Neural progenitor cell (in vitro differentiated cells): Measurements from ENCODE around the gene TM2D3. TPM values are rescaled to one million over a fixed set of nuclear protein-coding genes. Genes with fewer than 3 reads are reported as not detected.

Experiments used
- DNase-seq: peaks from one replicate; pipeline ENCODE4 v3.0.0-alpha.2; 2016; ENCODE audit warnings: low spot score
- H2AFZ ChIP-seq: fragments of 200-600 bp; sonication (generic); replicated peaks from 2 replicates; pipeline ENCODE4 v1.6.1; 2016; ENCODE audit warnings: antibody characterized with exemption
- H3F3A ChIP-seq: fragments of 200-600 bp; sonication (generic); 2 replicates; pipeline ENCODE4 v1.6.1; 2016; ENCODE audit warnings: antibody characterized with exemption, low read depth
- H3K27ac ChIP-seq: fragments of 200-600 bp; sonication (generic); 2 replicates; pipeline ENCODE4 v1.5.1; 2016; ENCODE audit warnings: mild to moderate bottlenecking
- H3K27me3 ChIP-seq: fragments of 200-600 bp; sonication (generic); 2 replicates; pipeline ENCODE4 v1.6.1; 2016; ENCODE audit warnings: mild to moderate bottlenecking, moderate library complexity
- H3K36me3 ChIP-seq: fragments of 200-600 bp; sonication (generic); 2 replicates; pipeline ENCODE4 v1.5.1; 2016
- H3K4me1 ChIP-seq: fragments of 200-600 bp; sonication (generic); 2 replicates; pipeline ENCODE4 v1.6.1; 2016; ENCODE audit warnings: mixed run types
- H3K4me2 ChIP-seq: fragments of 200-600 bp; sonication (generic); 2 replicates; pipeline ENCODE4 v1.6.1; 2016
- H3K4me3 ChIP-seq: fragments of 200-600 bp; sonication (generic); 2 replicates; pipeline ENCODE4 v1.5.1; 2016
- H3K79me2 ChIP-seq: fragments of 200-600 bp; sonication (generic); 2 replicates; pipeline ENCODE4 v1.6.1; 2016; ENCODE audit warnings: low read depth
- H3K9ac ChIP-seq: fragments of 200-600 bp; sonication (generic); 2 replicates; pipeline ENCODE4 v1.6.1; 2016
- H3K9me3 ChIP-seq: fragments of 200-600 bp; sonication (generic); 2 replicates; pipeline ENCODE4 v1.5.1; 2016; ENCODE audit warnings: low read depth
- H4K20me1 ChIP-seq: fragments of 200-600 bp; sonication (generic); 2 replicates; pipeline ENCODE4 v1.6.1; 2016; ENCODE audit warnings: low read depth
- H3K27ac Mint-ChIP-seq: 3 replicates; pipeline ENCODE4 v1.8.0; 2021; ENCODE audit warnings: mixed read lengths
- H3K27me3 Mint-ChIP-seq: 2 replicates; pipeline ENCODE4 v1.8.0; 2022; ENCODE audit warnings: low read depth, mild to moderate bottlenecking, inconsistent platforms, moderate library complexity, mixed read lengths; ENCODE audit not compliant: insufficient read depth
- H3K36me3 Mint-ChIP-seq: 3 replicates; pipeline ENCODE4 v1.8.0; 2021; ENCODE audit warnings: mixed read lengths
- H3K4me1 Mint-ChIP-seq: 3 replicates; pipeline ENCODE4 v1.8.0; 2021; ENCODE audit warnings: mixed read lengths
- H3K4me3 Mint-ChIP-seq: 3 replicates; pipeline ENCODE4 v1.8.0; 2021; ENCODE audit warnings: mild to moderate bottlenecking, moderate library complexity, mixed read lengths
- H3K9me3 Mint-ChIP-seq: 3 replicates; pipeline ENCODE4 v1.8.0; 2020; ENCODE audit warnings: mixed read lengths
- EZH2 ChIP-seq: fragments of 200-600 bp; sonication (generic); IDR thresholded peaks from 2 replicates; pipeline ENCODE4 v1.6.1; 2017; ENCODE audit warnings: antibody characterized with exemption, mild to moderate bottlenecking, moderate library complexity
- EZH2phosphoT487 ChIP-seq: fragments of 200-600 bp; sonication (generic); IDR thresholded peaks from 2 replicates; pipeline ENCODE4 v1.6.1; 2017; ENCODE audit warnings: antibody characterized with exemption
- total RNA-seq: library from RNA; depleted of rRNA; stranded (reverse); fragments of >200 nt; gene quantifications from 2 replicates; pipeline ENCODE4 v1.2.3, GENCODE V29; 2015; ENCODE audit warnings: low replicate concordance
- TF ChIP-seq, protein P1 (sequence below): fragments of 200-600 bp; sonication (generic); IDR thresholded peaks from 2 replicates; pipeline ENCODE4 v1.5.1; 2017; ENCODE audit warnings: antibody characterized with exemption, mild to moderate bottlenecking

TM2D3 gene
- total RNA-seq, 1 donor from 2014 or later, result 58.4 TPM

DNA sequence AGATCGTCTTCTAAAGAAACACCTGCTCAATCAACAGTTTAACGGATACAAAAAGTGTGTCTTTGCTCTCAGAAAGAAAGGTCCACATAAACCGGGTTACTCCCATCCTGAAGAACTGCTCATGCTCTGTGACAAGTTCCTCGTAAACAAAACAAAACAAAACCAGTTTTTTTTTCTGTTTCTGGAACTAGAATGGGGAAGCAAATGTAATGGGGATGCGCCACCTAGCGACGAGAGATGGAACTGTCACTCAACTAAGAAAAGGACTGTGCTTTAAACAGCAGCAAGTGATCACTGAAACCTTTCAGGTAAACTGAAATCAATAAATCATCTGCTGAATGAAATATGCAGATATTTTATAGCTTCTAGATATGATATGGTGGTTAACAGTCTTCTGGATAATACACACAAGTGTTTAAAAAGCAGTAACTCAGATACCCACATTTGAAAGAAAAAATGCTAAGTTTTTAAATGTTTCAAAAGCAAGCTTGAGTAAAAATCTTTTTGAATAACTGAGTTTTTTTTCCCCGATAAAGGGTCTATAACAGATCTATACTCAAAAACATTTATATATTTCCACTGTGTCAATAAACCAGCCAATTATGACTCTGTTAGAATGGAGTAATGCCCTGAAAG, 10.9 kb downstream of the TM2D3 start:
- no peaks in the 10 kb centered on the region for H3K9me3 Mint-ChIP-seq
- H3K27ac ChIP-seq, result no peak overlapping the region
- no peaks in the 10 kb centered on the region for H3K79me2 ChIP-seq
- H3K4me1 ChIP-seq, result peaks cover 6% of the 10 kb centered on the region
- H3K4me3 ChIP-seq, result no peak overlapping the region
- H2AFZ ChIP-seq, result no peak overlapping the region
- H3K36me3 ChIP-seq, result peaks cover 3% of the 10 kb centered on the region
- no peak overlapping the region for H3K4me2 ChIP-seq
- no peaks in the 10 kb centered on the region for H3K27me3 ChIP-seq
- H4K20me1 ChIP-seq, result peaks cover 3% of the 10 kb centered on the region
- H3K27me3 Mint-ChIP-seq, result no peaks in the 10 kb centered on the region
- no peak overlapping the region for H3K27ac Mint-ChIP-seq
- H3K9me3 ChIP-seq, result no peaks in the 10 kb centered on the region
- no peak for TF ChIP-seq EZH2
- TF ChIP-seq, protein P1, sequence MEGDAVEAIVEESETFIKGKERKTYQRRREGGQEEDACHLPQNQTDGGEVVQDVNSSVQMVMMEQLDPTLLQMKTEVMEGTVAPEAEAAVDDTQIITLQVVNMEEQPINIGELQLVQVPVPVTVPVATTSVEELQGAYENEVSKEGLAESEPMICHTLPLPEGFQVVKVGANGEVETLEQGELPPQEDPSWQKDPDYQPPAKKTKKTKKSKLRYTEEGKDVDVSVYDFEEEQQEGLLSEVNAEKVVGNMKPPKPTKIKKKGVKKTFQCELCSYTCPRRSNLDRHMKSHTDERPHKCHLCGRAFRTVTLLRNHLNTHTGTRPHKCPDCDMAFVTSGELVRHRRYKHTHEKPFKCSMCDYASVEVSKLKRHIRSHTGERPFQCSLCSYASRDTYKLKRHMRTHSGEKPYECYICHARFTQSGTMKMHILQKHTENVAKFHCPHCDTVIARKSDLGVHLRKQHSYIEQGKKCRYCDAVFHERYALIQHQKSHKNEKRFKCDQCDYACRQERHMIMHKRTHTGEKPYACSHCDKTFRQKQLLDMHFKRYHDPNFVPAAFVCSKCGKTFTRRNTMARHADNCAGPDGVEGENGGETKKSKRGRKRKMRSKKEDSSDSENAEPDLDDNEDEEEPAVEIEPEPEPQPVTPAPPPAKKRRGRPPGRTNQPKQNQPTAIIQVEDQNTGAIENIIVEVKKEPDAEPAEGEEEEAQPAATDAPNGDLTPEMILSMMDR, result peak; percentile 93
- peaks cover 30% of the 10 kb centered on the region for H3K4me1 Mint-ChIP-seq
- H3K4me3 Mint-ChIP-seq, result no peak overlapping the region
- peaks cover 14% of the 10 kb centered on the region for H3F3A ChIP-seq
- peak; percentile 65 for DNase-seq
- H3K9ac ChIP-seq, result no peak overlapping the region
- peaks cover 11% of the 10 kb centered on the region for H3K36me3 Mint-ChIP-seq

DNA sequence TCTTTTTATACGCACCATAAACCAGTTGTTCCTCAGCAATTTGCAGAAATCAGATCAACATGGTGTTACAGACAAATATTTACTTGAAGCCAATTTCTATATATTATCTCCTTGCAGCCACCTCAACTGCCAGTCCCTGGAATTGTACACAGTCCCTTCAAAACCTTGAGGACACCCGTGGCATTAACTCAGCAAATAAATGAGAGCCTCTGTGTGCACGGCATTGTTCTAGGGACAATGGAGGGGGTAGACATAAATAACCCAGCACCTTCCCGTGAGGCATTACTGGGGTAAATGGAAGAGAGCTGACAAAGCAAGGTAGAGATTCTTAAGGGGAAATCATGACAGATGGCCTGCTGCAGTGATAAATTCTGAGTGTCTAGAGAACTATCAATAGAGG, 12.5 kb downstream of the TM2D3 start:
- Histone ChIP-seq H3K9ac (no peak overlapping the region), H3K4me3 (no peak overlapping the region), H3F3A (peaks cover 14% of the 10 kb centered on the region), H4K20me1 (peaks cover 3% of the 10 kb centered on the region), H3K79me2 (no peaks in the 10 kb centered on the region), H3K36me3 (no peaks in the 10 kb centered on the region), H3K27me3 (no peaks in the 10 kb centered on the region), H3K4me2 (no peak overlapping the region), H3K4me1 (peaks cover 6% of the 10 kb centered on the region), H3K9me3 (no peaks in the 10 kb centered on the region), H3K27ac (no peak overlapping the region), H2AFZ (no peak overlapping the region)
- H3K4me1 Mint-ChIP-seq, result peaks cover 40% of the 10 kb centered on the region
- no peak for DNase-seq
- H3K4me3 Mint-ChIP-seq, result no peak overlapping the region
- H3K27me3 Mint-ChIP-seq, result no peaks in the 10 kb centered on the region
- H3K27ac Mint-ChIP-seq, result peak overlapping the region; percentile 89
- peaks cover 2% of the 10 kb centered on the region for H3K36me3 Mint-ChIP-seq
- TF ChIP-seq, protein P1, result no peak
- TF ChIP-seq EZH2 (no peak), EZH2phosphoT487 (no peak)
- no peaks in the 10 kb centered on the region for H3K9me3 Mint-ChIP-seq

DNA sequence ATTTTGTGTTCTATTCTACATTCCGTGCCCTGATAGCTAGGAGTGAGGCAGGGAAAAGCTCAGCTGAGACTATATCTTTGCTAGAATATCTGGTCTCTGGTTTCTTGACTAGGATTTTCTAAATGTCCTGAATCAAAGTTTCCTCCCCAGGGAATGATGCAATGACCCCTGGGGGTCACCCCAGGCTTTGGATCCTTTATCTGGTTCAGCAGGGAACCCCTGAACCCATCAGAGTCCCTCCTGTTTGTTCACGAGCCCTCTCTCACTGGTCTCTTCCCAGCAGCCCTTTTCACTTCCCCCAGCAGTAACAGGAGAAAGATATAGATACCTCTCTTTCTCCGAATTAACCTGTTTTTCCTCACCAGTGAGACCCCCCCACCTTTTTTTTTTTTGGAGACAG, 14.3 kb downstream of the TM2D3 start:
- H3F3A ChIP-seq, result peaks cover 14% of the 10 kb centered on the region
- Mint-ChIP-seq H3K27ac (no peak overlapping the region), H3K4me1 (peaks cover 40% of the 10 kb centered on the region), H3K4me3 (no peak overlapping the region), H3K27me3 (no peaks in the 10 kb centered on the region), H3K9me3 (no peaks in the 10 kb centered on the region), H3K36me3 (no peaks in the 10 kb centered on the region)
- peaks cover 3% of the 10 kb centered on the region for H4K20me1 ChIP-seq
- H3K4me3 ChIP-seq, result no peak overlapping the region
- H2AFZ ChIP-seq, result no peak overlapping the region
- H3K79me2 ChIP-seq, result no peaks in the 10 kb centered on the region
- H3K27ac ChIP-seq, result no peak overlapping the region
- H3K4me1 ChIP-seq, result peaks cover 6% of the 10 kb centered on the region
- no peak overlapping the region for H3K9ac ChIP-seq
- DNase-seq, result no peak
- no peak for TF ChIP-seq EZH2phosphoT487
- TF ChIP-seq EZH2, result no peak
- TF ChIP-seq, protein P1, result no peak
- H3K4me2 ChIP-seq, result no peak overlapping the region
- no peaks in the 10 kb centered on the region for H3K9me3 ChIP-seq
- H3K27me3 ChIP-seq, result no peaks in the 10 kb centered on the region
- no peaks in the 10 kb centered on the region for H3K36me3 ChIP-seq
